Gastrocnemius medialis (tissue), 4 donors: ENCODE measurements around the gene PNPT1. TPM values are rescaled to one million over a fixed set of nuclear protein-coding genes. Genes with fewer than 3 reads are reported as not detected.
"Not testable (repeated sequence)": the region's sequence is repeated elsewhere in the genome, so short reads cannot be mapped to it uniquely, and the experiment has no call there.

Experiments used
- ATAC-seq, 2 donors: fragments of 150-250 bp; one replicate each; pipeline ENCODE4 v1.9.1; 2016
- DNase-seq, 2 donors: peaks; one replicate each; pipeline ENCODE4 v3.0.0-alpha.2; 2019
- H3K27ac ChIP-seq, 4 donors: fragments of 200-600 bp; sonication (generic); 1 replicate in 1 of 4; 2 replicates in 3 of 4; pipeline ENCODE4 v1.5.1; 2016 to 2018; ENCODE audit warnings: mild to moderate bottlenecking in 2 of 4, moderate library complexity in 1 of 4
- H3K27me3 ChIP-seq, 3 donors: fragments of 200-600 bp; sonication (generic) in 2 of 3; 1 replicate in 1 of 3; 2 replicates in 2 of 3; pipeline versions ENCODE4 v1.5.1 to v1.6.0; 2016 to 2019; ENCODE audit warnings: mild to moderate bottlenecking in 1 of 3, moderate library complexity in 1 of 3
- H3K36me3 ChIP-seq, 2 donors: fragments of 200-600 bp; sonication (generic) in 1 of 2; one replicate each; pipeline ENCODE4 v1.5.1; 2017 to 2018
- H3K4me1 ChIP-seq, 2 donors: fragments of 200-600 bp; sonication (generic) in 1 of 2; one replicate each; pipeline ENCODE4 v1.5.1; 2016 to 2017; ENCODE audit warnings: mild to moderate bottlenecking in 2 of 2
- H3K4me3 ChIP-seq, 4 donors: fragments of 200-600 bp; sonication (generic) in 3 of 4; 1 replicate in 1 of 4; 2 replicates in 3 of 4; pipeline ENCODE4 v1.5.1; 2016 to 2019; ENCODE audit warnings: mild to moderate bottlenecking in 2 of 4
- H3K9me3 ChIP-seq, 3 donors: fragments of 200-600 bp; sonication (generic) in 2 of 3; 1 replicate in 1 of 3; 2 replicates in 2 of 3; pipeline ENCODE4 v1.5.1; 2016 to 2019
- POLR2A ChIP-seq, 2 donors: fragments of 450-650 bp; IDR thresholded peaks; one replicate each; pipeline ENCODE4 v1.6.1; 2017; ENCODE audit warnings: antibody characterized with exemption in 2 of 2, mild to moderate bottlenecking in 2 of 2, moderate library complexity in 2 of 2
- in situ Hi-C, 4 donors: fragments of 200-750 bp; cut with MboI; loops; one replicate each; pipeline versions ENCODE4 v1.15.0 to v1.8.0; 2017; ENCODE audit warnings: low sequenced_read_pairs in 4 of 4
- intact Hi-C: fragments of 100-400 bp; cut with DNase I; formaldehyde crosslinking; loops from one replicate; pipeline ENCODE4 v1.15.1; 2023; ENCODE audit warnings: low total_unique reads
- total RNA-seq, 4 donors: library from RNA; depleted of rRNA; stranded (reverse); fragments of >200 nt; gene quantifications; one replicate each; pipeline versions ENCODE4 v1.1.0 to v1.2.3, GENCODE V29; 2016
- TF ChIP-seq, protein P1 (sequence below), 5 experiments: fragments of 450-650 bp in 3 of 5; fragments of 200-600 bp in 2 of 5; sonication (generic) in 2 of 5; IDR thresholded peaks in 4 of 5; conservative IDR thresholded peaks in 1 of 5; 1 replicate in 4 of 5; 2 replicates in 1 of 5; pipeline ENCODE4 v1.5.1; 2016 to 2019; ENCODE audit warnings: antibody characterized with exemption in 5 of 5, mild to moderate bottlenecking in 3 of 5, moderate library complexity in 3 of 5

PNPT1 gene
- total RNA-seq, 4 donors from 2014 or later, result 14.1 to 26.0 (median 20.5) TPM

DNA sequence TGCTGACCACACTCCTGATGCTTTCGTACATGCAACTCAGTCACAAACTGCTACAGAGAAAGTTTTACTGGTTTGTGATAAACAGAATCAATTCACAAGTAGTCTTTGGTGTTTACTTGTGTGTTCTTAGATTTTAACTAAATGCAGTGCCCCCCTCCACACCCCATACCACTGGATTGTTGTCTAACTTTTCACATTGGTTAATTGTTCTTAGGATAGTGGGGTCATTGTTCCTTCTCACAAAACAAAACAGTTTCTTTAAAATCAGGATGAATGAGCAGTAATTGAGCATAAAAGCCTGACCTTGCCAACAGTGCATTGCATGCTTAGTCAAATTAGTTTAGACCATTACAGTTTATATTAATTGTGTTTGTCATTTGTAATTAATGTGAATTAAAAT is 14.1 kb upstream of the PNPT1 start:
- TF ChIP-seq, protein P1, sequence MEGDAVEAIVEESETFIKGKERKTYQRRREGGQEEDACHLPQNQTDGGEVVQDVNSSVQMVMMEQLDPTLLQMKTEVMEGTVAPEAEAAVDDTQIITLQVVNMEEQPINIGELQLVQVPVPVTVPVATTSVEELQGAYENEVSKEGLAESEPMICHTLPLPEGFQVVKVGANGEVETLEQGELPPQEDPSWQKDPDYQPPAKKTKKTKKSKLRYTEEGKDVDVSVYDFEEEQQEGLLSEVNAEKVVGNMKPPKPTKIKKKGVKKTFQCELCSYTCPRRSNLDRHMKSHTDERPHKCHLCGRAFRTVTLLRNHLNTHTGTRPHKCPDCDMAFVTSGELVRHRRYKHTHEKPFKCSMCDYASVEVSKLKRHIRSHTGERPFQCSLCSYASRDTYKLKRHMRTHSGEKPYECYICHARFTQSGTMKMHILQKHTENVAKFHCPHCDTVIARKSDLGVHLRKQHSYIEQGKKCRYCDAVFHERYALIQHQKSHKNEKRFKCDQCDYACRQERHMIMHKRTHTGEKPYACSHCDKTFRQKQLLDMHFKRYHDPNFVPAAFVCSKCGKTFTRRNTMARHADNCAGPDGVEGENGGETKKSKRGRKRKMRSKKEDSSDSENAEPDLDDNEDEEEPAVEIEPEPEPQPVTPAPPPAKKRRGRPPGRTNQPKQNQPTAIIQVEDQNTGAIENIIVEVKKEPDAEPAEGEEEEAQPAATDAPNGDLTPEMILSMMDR (IDR thresholded peaks at IDR 0.05 in 4 of 5, conservative IDR thresholded peaks at IDR 0.05 in 1 of 5), result no peak
- no peak for TF ChIP-seq POLR2A (IDR thresholded peaks at IDR 0.05)
- ATAC-seq, result no peak
- intact Hi-C loops (no loop called here), in situ Hi-C loops (loop anchor here in 2 of 4 donors (25.0 kb wide), 2 partner anchors 430 to 1805 kb away; no protein-coding TSS in a partner anchor)
- Histone ChIP-seq H3K27me3 (no peaks in the 10 kb centered on the region), H3K27ac (no peak overlapping the region), H3K4me3 (no peak overlapping the region), H3K36me3 (no peaks in the 10 kb centered on the region), H3K4me1 (no peaks in the 10 kb centered on the region), H3K9me3 (no peaks in the 10 kb centered on the region)
- DNase-seq, result no peak

DNA sequence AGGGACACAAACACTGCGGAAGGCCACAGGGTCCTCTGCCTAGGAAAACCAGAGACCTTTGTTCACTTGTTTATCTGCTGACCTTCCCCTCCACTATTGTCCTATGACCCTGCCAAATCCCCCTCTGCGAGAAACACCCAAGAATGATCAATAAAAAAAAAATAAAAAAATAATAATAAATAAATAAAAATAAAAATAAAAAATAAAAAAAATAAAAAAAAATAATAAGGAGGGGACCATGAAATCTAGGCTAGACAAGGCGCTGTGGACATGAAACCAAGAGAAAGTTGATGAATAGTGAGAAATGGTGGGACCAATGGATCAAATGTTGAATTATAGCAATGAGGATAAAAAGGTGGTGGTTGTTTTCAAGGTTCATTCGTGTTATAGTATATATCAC is 12.6 kb upstream of the PNPT1 start:
- intact Hi-C loops, H3K4me3 ChIP-seq, H3K27ac ChIP-seq, ATAC-seq, H3K27me3 ChIP-seq, H3K9me3 ChIP-seq, H3K4me1 ChIP-seq, H3K36me3 ChIP-seq, DNase-seq: not testable (repeated sequence)
- in situ Hi-C loops, result loop anchor here in 2 of 4 donors (25.0 kb wide), 2 partner anchors 431 to 1806 kb away; no protein-coding TSS in a partner anchor

DNA sequence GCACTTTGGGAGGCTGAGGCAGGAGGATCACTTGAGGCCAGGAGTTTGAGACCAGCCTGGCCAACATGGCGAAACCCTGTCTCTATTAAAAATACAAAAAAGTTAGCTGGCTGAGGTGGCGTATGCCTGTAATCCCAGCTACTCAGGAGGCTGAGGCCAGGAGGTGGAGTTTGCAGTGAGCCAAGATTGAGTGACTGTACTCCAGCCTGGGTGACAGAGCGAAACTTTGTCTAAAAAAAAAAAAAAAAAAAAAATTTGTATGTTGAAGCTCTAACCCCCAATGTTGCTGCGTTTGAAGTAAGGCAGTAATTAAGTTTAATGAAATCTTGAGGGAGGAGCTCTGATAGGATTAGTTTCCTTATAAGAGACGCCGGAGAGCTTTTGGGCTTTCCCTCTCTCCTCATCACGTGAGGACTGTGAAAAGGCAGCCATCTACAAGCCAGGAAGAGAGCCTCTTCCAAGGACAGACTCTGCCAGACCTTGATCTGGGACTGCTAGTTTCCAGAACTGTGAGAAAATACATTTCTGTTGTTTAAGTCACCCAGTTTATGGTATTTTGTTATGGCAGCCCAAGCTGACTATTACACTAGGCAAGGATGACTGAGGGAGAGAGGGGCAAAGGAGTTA is 11.5 kb upstream of the PNPT1 start:
- ATAC-seq (no peak), DNase-seq (no peak)
- Histone ChIP-seq H3K27ac (no peak overlapping the region), H3K36me3 (no peaks in the 10 kb centered on the region), H3K27me3 (no peaks in the 10 kb centered on the region), H3K4me1 (no peaks in the 10 kb centered on the region), H3K4me3 (no peak overlapping the region), H3K9me3 (no peaks in the 10 kb centered on the region)
- in situ Hi-C loops (loop anchor here in 2 of 4 donors (25.0 kb wide), 2 partner anchors 432 to 1807 kb away; no protein-coding TSS in a partner anchor), intact Hi-C loops (no loop called here)
- TF ChIP-seq, protein P1 (IDR thresholded peaks at IDR 0.05 in 4 of 5, conservative IDR thresholded peaks at IDR 0.05 in 1 of 5), result no peak
- TF ChIP-seq POLR2A (IDR thresholded peaks at IDR 0.05), result no peak

DNA sequence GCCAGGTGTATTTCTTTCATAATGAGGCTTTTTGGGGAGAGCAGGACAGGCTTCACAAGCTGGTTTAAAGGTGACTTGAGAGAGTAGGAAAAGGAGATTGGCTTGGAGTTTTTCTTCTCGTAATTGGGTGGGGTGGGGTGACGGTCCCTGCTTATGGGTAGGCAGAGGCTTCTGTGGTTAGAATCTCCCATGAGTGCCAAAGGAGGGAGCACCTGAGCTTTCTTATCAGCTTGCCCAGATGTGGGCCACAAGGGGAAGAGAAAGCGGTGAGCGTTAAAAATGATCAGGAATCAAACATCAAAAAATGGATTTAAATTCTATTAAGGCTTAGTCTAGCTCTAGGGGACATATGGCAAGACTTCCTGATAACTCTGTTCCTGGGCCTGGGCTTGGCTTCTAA is 9.7 kb upstream of the PNPT1 start:
- TF ChIP-seq, protein P1 (IDR thresholded peaks at IDR 0.05 in 4 of 5, conservative IDR thresholded peaks at IDR 0.05 in 1 of 5), result no peak
- no peak for TF ChIP-seq POLR2A (IDR thresholded peaks at IDR 0.05)
- Histone ChIP-seq H3K36me3 (no peaks in the 10 kb centered on the region), H3K27ac (no peak overlapping the region), H3K4me1 (no peaks in the 10 kb centered on the region), H3K27me3 (no peaks in the 10 kb centered on the region), H3K4me3 (no peak overlapping the region), H3K9me3 (no peaks in the 10 kb centered on the region)
- intact Hi-C loops, result no loop called here
- no peak for DNase-seq
- ATAC-seq, result no peak
- in situ Hi-C loops, result loop anchor here in 2 of 4 donors (25.0 kb wide), 2 partner anchors 434 to 1809 kb away; no protein-coding TSS in a partner anchor

DNA sequence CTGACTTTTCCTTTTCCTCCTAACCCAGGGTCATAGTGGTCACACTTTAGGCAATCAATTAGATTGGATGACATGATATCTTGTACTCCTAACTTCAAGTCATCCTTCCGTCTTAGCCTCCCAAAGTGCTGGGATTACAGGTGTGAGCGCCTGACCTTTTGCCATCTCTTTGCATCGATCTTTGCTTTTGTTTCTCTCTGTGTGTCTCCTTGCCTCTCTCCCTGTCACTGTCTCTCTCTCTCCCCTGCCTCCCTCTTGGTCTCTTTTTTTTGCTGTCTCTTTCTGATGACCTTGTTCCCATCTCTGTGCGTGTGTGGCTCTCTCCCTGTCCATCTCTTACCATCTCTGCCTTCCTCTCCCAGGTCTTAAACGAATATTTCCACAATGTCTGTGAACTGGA is 904 bp downstream of the PNPT1 start:
- H3K27me3 ChIP-seq, DNase-seq, H3K36me3 ChIP-seq, in situ Hi-C loops, ATAC-seq, H3K9me3 ChIP-seq, H3K4me1 ChIP-seq: not testable (repeated sequence)
- peak overlapping the region in 1 of 4 donors; percentile 67 for H3K27ac ChIP-seq
- intact Hi-C loops, result loop anchor here (2.0 kb wide), 1 partner anchor 76 kb away; the partner anchor contains the start of gene PPP4R3B
- peak overlapping the region; percentile 65 to 91 (median 86) for H3K4me3 ChIP-seq
